GM18867 (cell line): ENCODE results near the gene CDC25B.

ENCODE experiments used
- ATAC-seq: cut with Tn5 transposase; IDR thresholded peaks from one replicate; pipeline ENCODE4 v1.9.1; 2021; ENCODE audit warnings: mild to moderate bottlenecking, moderate library complexity; ENCODE audit not compliant: unreplicated experiment

The CDC25B gene

GRCh38 chr20:3795511-3796468 lies at the start of gene CDC25B:
Gene CDC25B, plus strand, starts transcription at chr20:3796310. Its CDS starts 222 bp downstream, at chr20:3796532.
- peak; percentile 68 for ATAC-seq

DNA sequence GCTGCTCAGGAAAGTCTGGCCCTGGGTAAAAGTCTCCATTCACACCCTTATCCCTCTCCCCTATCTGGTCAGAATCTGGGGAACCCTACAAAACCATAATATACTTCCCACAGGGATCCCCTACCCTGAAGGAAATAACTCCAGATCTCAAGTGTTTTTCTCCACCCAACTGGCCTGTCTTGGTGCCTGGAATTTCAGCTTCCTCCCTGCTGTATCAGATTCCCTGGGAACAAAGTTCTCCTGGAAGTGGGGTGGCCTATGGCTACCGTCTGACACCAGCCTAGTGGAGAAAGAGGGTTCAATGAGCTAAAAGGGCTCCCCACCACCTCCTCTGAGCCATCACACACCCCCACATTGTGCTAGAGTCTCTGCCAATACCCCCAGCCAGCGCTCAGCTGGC lies 48.6 kb upstream of the CDC25B start:
- ATAC-seq: no peak

- no peak for ATAC-seq
Observed at GRCh38 chr20:3748073-3748472, 48.0 kb upstream of the CDC25B start.

DNA sequence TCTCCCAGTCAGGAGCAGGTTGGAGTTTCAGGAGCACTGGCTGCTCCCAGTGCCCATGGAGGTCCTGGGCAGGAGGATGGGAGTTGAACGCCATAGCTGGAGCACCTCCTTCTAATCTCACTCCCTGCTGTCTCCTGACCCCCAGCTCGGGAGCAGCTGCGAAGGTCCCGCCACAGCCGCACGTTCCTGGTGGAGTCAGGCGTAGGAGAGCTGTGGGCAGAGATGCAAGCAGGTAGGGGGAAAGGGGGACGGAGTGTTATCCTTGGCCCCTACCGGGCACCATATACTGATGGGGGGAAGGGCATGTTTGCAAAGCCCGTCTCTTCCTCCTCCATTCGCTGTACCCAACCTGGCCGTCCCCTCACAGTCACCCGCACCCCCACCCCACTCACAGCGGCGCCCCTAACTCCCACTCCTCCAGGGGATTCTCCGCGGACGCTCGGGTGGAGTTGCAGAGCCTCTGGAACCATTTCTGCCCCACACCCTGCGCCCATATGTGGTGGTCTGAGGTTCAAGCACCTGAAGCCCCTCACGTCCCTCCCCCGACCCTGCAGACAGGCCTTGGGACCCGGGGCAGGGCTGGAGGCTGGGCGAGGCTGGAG lies 46.9 kb upstream of the CDC25B start:
- no peak for ATAC-seq

DNA sequence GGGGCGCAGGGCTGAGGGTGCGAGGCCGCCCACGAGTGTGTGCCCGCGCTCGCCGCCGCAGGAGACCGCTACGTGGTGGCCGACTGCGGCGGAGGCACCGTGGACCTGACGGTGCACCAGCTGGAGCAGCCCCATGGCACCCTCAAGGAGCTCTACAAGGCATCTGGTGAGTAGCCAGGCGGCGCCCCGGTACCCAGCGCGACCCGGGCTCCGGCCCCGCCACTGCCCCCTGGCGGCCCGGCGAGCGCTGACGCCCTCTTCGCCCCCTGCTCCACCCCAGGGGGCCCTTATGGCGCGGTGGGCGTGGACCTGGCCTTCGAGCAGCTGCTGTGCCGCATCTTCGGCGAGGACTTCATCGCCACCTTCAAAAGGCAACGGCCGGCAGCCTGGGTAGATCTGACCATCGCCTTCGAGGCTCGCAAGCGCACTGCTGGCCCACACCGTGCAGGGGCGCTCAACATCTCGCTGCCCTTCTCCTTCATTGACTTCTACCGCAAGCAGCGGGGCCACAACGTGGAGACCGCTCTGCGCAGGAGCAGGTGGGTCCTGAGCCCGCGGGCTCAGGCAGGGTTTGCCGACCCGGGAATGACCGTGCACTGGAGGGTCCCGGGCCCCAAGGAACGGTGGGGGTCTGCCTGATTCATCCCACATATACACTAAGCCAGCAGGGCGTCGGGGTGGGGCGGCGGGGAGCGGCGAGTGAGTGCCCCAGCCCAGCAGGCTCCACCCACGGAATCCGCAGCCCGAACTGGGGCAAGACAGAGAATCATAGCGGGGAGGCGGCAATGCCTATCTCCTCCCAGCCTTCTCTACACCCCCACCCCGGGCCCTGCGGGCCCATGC lies 46.2 kb upstream of the CDC25B start:
- no peak for ATAC-seq

DNA sequence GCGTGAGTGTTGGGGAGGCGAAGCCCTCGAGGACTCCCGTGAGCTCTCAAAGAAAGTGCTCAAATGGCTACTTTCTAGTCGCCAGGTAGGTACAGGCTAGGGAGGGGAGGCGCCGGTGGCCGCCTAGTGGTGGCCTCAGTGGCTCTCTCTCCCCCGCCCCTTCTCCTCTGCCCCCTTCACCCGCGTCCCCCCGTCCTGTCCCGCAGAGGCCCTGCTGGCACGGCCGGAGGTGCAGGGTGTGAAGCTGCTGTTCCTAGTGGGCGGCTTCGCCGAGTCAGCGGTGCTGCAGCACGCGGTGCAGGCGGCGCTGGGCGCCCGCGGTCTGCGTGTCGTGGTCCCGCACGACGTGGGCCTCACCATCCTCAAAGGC lies 44.8 kb upstream of the CDC25B start:
- no peak for ATAC-seq

GRCh38 chr20:3751675-3752385 lies 44.3 kb upstream of the CDC25B start:
- no peak for ATAC-seq

- ATAC-seq: no peak
Observed at GRCh38 chr20:3752386-3752759, 43.7 kb upstream of the CDC25B start.

DNA sequence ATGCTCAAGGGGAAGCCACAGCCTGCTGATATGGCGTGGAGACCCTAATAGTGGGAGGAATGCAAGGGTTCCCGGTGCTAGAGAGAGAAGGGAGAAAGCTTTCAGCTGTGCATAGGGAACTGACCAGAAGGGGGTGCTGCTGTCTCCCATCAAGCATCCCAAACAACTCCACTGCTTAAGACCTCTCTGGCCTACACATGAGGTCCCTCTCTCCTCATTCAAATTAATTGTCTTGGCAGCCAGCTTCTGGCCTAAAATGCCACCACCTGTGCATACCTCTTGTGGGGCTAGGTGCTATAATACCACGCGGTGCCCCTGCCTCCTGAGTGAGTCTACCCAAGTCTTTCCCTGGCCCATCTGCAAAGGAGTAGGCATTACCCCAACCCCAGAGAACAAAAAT lies 43.0 kb upstream of the CDC25B start:
- ATAC-seq: no peak

- no peak for ATAC-seq
Observed at GRCh38 chr20:3753501-3754275, 42.4 kb upstream of the CDC25B start.

DNA sequence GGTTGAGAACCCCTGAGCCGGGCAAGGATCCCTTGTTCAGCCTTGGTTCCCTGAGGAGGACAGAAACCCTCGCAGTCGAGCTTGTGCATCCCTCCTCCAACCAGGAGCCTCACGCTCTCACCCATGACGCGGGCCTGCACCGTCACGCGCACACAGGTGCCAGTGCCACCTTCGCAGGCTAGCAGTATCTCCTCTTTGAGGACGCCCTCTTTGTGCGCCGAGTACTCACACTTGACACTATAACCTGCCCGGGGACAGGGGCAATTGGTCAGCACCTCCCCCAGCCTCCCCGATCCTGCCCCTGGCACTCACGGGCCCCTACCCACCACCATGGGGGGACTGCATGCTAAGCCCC lies 41.9 kb upstream of the CDC25B start:
- ATAC-seq: no peak

GRCh38 chr20:3755269-3755668 lies 40.8 kb upstream of the CDC25B start:
- ATAC-seq: no peak

DNA sequence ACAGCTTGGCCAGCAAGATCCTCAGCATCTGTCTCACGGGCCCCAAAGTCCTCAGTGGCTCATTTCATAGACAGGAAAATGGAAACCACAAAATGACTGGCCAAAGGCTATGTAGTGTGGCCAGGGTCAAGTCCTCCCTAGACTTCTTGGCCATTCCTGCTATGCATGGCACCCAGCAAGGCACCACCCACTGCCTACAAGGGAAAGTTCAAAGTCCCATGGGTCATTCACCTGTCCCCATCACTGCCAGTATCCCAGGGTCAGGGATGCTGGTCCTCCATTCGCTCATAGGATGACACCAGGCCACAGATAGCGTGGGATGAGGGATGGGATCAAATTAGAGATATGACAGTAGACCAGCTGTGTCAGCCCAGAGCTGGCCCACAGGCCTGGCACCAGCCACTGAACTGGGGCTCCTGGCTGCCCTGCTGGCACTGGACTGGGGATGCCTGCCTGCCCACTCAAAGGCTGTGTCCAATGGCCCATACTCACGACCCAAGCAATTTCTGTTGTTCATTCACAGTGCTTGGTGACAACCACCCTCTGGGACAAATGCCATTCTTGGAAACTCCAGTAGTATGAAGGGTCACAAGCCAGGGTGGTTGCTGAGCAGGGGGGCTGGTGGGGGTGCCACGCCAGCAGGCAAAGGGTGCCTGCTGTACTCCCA lies 40.2 kb upstream of the CDC25B start:
- no peak for ATAC-seq

GRCh38 chr20:3757268-3757667 lies 38.8 kb upstream of the CDC25B start:
- no peak for ATAC-seq

- ATAC-seq: no peak
Observed at GRCh38 chr20:3758566-3758965, 37.5 kb upstream of the CDC25B start.

- ATAC-seq: no peak
Observed at GRCh38 chr20:3759316-3759823, 36.7 kb upstream of the CDC25B start.

- no peak for ATAC-seq
Observed at GRCh38 chr20:3759884-3760283, 36.2 kb upstream of the CDC25B start.

- no peak for ATAC-seq
Observed at GRCh38 chr20:3760655-3761348, 35.3 kb upstream of the CDC25B start.
